ENCODE measurements around the gene SEL1L.
"Not testable (repeated sequence)": the region's sequence is repeated elsewhere in the genome, so short reads cannot be mapped to it uniquely, and the experiment has no call there.

The SEL1L gene

DNA sequence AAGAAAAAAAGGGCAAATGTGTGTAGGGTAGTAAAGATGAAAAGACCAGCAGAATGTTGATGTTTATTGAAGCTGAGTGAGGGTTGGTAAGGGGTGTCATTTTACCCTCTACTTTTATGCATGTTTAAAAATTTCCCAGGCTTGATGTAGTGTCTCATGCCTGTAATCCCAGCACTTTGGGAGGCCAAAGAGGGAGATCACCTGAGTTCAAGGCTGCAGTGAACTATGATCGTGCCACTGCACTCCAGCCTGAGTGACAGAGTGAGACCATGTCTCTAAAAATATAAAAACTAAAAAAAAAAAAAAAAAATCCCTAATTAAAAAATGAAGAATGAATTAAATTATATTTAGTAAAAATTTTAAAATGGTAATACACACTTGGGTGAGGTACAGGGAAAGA, 8.5 kb downstream of the SEL1L start:
- DNase-seq (ENCODE audit: low read depth) = no peak

- no peak for DNase-seq (ENCODE audit: low read depth)
Measured at GRCh38 chr14:81523616-81524015, 10.0 kb downstream of the SEL1L start.

- no peak for DNase-seq (ENCODE audit: low read depth)
Measured at GRCh38 chr14:81523016-81523415, 10.6 kb downstream of the SEL1L start.

- no peak for DNase-seq (ENCODE audit: low read depth)
Measured at GRCh38 chr14:81521356-81521755, 12.3 kb downstream of the SEL1L start.

GRCh38 chr14:81519200-81520011, 14.2 kb downstream of the SEL1L start:
- no peak for DNase-seq (ENCODE audit: low read depth)

DNA sequence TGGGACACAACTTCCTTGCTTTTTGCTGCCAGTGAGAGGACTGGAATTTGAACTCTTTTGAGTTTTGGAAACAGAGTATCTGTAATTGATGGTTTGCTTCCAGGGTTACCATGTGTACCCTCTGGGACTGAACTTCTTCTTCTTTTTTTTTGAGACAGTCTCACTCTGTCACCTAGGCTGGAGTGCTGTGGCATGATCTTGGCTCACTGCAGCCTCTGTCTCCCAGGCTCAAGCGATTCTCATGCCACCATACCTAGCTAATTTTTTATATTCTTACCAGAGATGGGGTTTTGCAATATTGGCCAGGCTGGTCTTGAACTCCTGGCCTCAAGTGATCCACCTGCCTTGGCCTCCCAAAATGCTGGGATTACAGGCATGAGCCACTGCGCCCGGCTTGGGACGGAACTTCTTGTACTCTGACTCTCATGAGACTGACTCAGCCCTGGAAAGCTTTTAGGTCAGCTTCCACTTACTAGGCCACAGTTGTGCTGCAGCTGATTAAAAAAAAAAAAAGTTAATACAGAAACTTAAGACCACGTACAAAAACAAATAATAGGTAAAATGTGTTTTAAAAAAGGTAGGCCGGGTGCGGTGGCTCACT, 15.8 kb downstream of the SEL1L start:
- no peak for DNase-seq (ENCODE audit: low read depth)

DNA sequence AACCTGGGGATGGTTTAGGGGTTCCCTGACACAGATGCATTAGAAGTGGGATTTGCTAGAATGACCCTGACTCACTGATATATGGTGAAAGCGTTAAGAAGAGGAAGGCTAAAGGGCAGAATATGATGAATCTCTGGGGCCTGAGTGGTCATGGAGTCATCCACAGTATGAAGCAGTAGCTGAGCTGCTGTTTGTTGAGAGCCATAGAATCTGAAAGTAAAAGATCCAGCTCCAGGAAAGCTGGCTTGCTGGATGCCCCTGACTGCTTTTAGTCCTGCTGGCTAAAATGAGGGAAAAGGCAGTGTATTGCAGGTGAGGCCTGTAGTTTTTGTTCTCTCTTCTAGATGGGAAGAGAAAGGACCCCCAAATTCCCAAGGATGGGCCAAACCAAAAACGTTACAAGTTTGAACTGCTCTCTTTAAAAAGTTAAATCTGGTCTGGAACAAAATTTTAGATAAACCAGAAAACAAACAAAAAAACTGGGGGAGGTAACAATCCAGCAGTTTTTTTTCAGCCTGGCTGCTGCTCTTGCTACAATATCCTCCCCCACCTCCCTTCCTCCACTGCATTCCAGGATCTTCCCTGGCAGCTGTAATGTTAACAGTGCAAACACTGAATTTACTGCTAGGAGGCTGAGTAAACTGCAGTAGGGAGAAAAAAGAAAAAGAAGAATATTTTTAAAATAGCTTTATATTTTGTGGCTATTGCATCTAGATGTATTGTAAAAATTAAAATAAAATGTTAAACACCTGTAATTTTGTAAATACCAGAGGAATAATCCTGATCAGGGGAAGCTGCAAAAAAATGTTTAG, 16.5 kb downstream of the SEL1L start:
- DNase-seq (ENCODE audit: low read depth) = no peak

- DNase-seq (ENCODE audit: low read depth) = not testable (repeated sequence)
Measured at GRCh38 chr14:81515927-81516326, 17.7 kb downstream of the SEL1L start.

- not testable (repeated sequence) for DNase-seq (ENCODE audit: low read depth)
Measured at GRCh38 chr14:81512826-81513225, 20.8 kb downstream of the SEL1L start.

- DNase-seq (ENCODE audit: low read depth) = no peak
Measured at GRCh38 chr14:81511111-81511904, 22.3 kb downstream of the SEL1L start.

GRCh38 chr14:81509838-81510452, 23.7 kb downstream of the SEL1L start:
- no peak for DNase-seq (ENCODE audit: low read depth)

DNA sequence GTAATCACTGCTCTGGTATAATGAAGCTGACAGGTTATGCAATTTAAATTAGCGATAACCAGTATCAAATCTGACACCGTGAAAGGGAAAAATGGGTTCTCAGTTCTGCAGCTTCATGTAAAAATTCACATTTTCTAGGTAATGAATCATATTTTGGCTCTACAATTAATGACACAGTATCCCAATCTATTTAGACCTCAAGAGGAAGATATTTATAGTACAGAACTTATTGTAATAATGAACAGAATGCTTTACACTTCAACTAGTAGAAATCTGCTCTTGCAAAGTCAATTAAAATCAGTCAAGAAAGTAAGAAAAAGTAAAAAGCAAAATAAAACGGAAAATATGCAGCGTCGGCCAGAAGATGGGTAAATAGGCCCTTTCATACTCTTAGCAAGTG, 24.3 kb downstream of the SEL1L start:
- no peak for DNase-seq (ENCODE audit: low read depth)

DNA sequence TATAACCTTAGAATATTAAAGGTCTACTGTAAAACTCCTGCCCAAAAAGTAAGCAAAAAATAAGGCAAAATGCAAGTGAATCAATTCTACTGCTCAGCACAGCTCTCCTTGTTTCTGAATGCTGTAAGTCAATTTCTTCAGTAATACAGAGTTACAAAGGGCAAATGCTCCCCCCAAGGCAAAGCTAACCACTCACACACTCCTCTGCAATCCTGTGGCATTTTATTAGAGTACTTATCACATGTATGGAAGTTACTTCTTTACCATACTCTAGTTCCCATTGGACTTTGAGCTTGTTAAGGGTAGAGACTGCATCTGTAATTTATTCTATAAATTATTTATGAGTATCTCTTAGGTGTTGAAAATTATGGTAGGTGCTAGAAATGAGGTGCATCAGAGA, 27.2 kb downstream of the SEL1L start:
- DNase-seq (ENCODE audit: low read depth) = no peak

DNA sequence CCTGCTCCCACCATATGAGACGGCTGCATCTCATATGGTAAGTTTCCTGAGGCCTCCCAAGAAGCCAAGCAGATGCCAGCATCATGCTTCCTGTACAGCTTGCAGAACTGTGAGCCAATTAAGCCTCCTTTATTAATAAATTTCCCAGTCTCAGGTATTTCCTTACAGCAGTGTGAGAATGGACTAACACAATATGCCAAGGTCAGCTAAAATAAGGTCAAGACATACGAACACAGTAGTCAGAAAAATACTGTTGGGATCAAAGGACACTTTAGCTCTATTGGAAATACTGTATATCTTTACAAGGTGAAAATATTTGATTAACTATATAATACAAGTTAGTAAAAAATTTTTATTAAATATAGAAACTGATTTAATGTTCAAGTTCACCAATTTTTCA, 28.8 kb downstream of the SEL1L start:
- no peak for DNase-seq (ENCODE audit: low read depth)

- DNase-seq (ENCODE audit: low read depth) = no peak
Measured at GRCh38 chr14:81485781-81486180, 47.9 kb downstream of the SEL1L start.

- DNase-seq (ENCODE audit: low read depth) = no peak
Measured at GRCh38 chr14:81485372-81485771, 48.3 kb downstream of the SEL1L start.

DNA sequence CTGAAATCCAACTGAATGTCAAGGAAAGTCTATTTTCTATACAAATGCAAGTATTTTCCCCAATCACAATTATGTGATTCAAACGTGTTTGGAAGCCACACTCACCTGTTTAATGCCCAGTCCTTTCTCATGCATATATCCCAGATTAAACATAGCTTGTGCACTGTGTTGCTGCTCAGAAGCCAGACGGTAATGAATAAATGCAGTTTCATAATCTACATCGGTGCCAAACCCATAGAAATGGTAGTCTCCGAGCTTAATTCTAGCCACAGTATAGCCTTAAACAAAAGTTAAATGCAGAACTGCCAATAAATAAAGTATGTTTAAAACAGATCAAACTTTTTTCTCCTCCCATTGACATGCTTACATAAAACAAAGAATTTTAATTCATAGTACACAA, 49.5 kb downstream of the SEL1L start:
- no peak for DNase-seq (ENCODE audit: low read depth)

DNA sequence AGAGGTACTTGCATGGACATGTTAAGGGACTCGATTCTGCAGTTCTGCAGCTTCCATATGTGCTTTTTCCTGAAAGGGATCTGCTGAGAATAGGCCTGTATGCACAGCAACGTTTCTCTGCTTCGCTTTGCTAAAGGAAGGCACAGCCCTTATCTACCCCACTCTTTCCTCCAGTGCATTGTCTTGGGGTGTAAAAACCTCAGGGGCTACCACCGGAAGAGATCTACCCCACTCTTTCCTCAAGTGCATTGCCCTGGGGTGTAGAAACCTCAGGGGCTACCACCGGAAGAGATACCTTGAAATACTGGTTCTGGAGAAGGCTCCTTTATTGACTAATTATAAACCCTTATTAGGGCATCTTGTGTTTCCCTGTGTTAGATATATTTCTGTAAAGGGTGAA, 52.9 kb downstream of the SEL1L start:
- DNase-seq (ENCODE audit: low read depth) = no peak

DNA sequence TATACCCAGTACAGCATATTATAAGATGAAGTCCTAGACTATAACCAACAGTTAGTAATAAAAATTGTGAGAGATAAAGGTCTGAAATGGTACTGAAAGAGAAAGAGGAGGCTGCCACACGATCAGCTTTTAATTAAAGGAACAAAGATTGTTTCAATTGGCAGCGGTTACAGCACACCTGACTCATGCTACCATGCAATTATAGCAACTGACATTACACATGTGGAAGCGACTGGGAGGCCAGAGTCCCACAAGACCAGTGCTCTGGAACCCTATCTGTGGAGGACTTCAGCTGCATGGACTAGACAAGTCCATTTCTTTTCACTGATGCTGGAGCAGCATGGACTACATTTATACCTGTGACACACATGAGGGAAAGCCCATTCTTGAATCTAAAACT, 55.2 kb downstream of the SEL1L start:
- DNase-seq (ENCODE audit: low read depth) = no peak

GRCh38 chr14:81476816-81477215, 56.8 kb downstream of the SEL1L start:
- no peak for DNase-seq (ENCODE audit: low read depth)

GRCh38 chr14:81474685-81475324, 58.8 kb downstream of the SEL1L start:
- no peak for DNase-seq (ENCODE audit: low read depth)

Data from stimulated activated CD4-positive, alpha-beta T cell treated with anti-CD3 and anti-CD28 coated beads, Interleukin-2, amount 100 ng/mL, for 4 hours (primary cell).